Glutamatergic neuron (in vitro differentiated cells): ENCODE measurements around the gene RXRB. TPM values are rescaled to one million over a fixed set of nuclear protein-coding genes. Genes with fewer than 3 reads are reported as not detected.

ENCODE experiments used
- DNase-seq: peaks from one replicate; pipeline ENCODE4 v3.0.0; 2022
- H3K27ac Mint-ChIP-seq: one replicate; pipeline ENCODE4 v1.8.0; 2020; ENCODE audit warnings: mild to moderate bottlenecking, mixed read lengths, inconsistent platforms; ENCODE audit not compliant: unreplicated experiment
- H3K27me3 Mint-ChIP-seq: one replicate; pipeline ENCODE4 v1.8.0; 2020; ENCODE audit warnings: mild to moderate bottlenecking, moderate library complexity, mixed read lengths, inconsistent platforms; ENCODE audit not compliant: unreplicated experiment
- H3K36me3 Mint-ChIP-seq: one replicate; pipeline ENCODE4 v1.8.0; 2020; ENCODE audit warnings: mild to moderate bottlenecking, mixed read lengths, inconsistent platforms; ENCODE audit not compliant: unreplicated experiment
- H3K4me1 Mint-ChIP-seq: one replicate; pipeline ENCODE4 v1.8.0; 2020; ENCODE audit warnings: mild to moderate bottlenecking, low read depth, mixed read lengths, inconsistent platforms; ENCODE audit not compliant: unreplicated experiment
- H3K4me3 Mint-ChIP-seq: one replicate; pipeline ENCODE4 v1.8.0; 2020; ENCODE audit warnings: mild to moderate bottlenecking, mixed read lengths, inconsistent platforms; ENCODE audit not compliant: unreplicated experiment
- H3K9me3 Mint-ChIP-seq: one replicate; pipeline ENCODE4 v1.8.0; 2020; ENCODE audit warnings: mild to moderate bottlenecking, moderate library complexity, mixed read lengths, inconsistent platforms; ENCODE audit not compliant: unreplicated experiment
- CTCF ChIP-seq: fragments of 200-600 bp; sonication (generic); IDR thresholded peaks from one replicate; pipeline ENCODE4 v1.5.0; 2021; ENCODE audit not compliant: partially characterized antibody, unreplicated experiment
- total RNA-seq: library from RNA; stranded (reverse); fragmentation: NEBNext Ultra II Directional; extraction: Animal tissue kit (Norgen Biotek cat#: 25700); gene quantifications from one replicate; pipeline ENCODE4 v1.2.1, GENCODE V29; 2021; ENCODE audit not compliant: unreplicated experiment

RXRB gene
- total RNA-seq, 1 donor from 2014 or later: 45.3 TPM

- no peak for DNase-seq
- peaks cover 6% of the 10 kb centered on the region for H3K27me3 Mint-ChIP-seq
- H3K4me1 Mint-ChIP-seq: no peaks in the 10 kb centered on the region
- H3K4me3 Mint-ChIP-seq: no peak overlapping the region
- no peak overlapping the region for H3K27ac Mint-ChIP-seq
- H3K36me3 Mint-ChIP-seq: no peaks in the 10 kb centered on the region
- TF ChIP-seq CTCF: no peak
- H3K9me3 Mint-ChIP-seq: peaks cover 2% of the 10 kb centered on the region
Observed at GRCh38 chr6:33170176-33171015, 30.1 kb downstream of the RXRB start.

- H3K27ac Mint-ChIP-seq: no peak overlapping the region
- no peaks in the 10 kb centered on the region for H3K9me3 Mint-ChIP-seq
- DNase-seq: no peak
- no peaks in the 10 kb centered on the region for H3K4me1 Mint-ChIP-seq
- peaks cover 6% of the 10 kb centered on the region for H3K27me3 Mint-ChIP-seq
- H3K36me3 Mint-ChIP-seq: no peaks in the 10 kb centered on the region
- no peak overlapping the region for H3K4me3 Mint-ChIP-seq
- TF ChIP-seq CTCF: no peak
Observed at GRCh38 chr6:33169291-33170175, 30.9 kb downstream of the RXRB start.

DNA sequence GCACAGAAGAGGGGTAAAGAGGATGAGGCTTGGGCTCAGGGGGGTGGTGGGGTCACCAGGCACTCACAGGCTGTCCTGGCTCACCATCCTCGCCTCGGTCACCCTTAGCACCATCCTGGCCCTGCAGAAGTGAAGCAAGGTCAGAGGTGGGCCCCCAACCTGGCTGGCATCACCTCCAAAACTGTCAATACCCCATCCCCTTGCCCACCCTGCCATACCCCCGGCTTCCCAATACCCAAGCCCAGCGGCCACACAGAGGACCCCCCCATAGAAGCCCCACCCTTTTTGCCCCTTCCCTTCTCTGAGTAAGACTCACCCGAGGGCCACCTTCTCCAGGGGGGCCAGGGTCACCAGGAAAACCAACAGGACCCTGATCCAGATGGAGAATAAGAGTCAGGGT lies 31.8 kb downstream of the RXRB start:
- no peak overlapping the region for H3K27ac Mint-ChIP-seq
- H3K36me3 Mint-ChIP-seq: no peaks in the 10 kb centered on the region
- no peak for DNase-seq
- no peak overlapping the region for H3K4me3 Mint-ChIP-seq
- no peaks in the 10 kb centered on the region for H3K4me1 Mint-ChIP-seq
- no peaks in the 10 kb centered on the region for H3K9me3 Mint-ChIP-seq
- no peak for TF ChIP-seq CTCF
- H3K27me3 Mint-ChIP-seq: peaks cover 10% of the 10 kb centered on the region

DNA sequence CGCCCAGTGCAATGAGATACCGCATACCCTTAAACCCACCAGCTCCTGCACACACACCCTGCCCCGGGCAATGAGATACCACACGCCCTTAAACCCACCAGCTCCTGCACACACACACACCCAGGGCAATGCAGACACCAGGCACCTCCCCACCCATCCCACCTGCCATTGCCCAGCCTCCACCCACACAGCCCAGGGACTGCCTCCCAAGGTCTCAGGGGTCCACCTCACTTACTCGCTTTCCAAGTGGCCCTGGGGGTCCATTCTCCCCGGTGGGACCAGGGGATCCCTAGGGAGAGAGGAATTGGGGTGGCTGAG lies 32.2 kb downstream of the RXRB start:
- H3K27ac Mint-ChIP-seq: no peak overlapping the region
- peaks cover 10% of the 10 kb centered on the region for H3K27me3 Mint-ChIP-seq

More for the DNA sequence above, 32.2 kb downstream of the RXRB start:
- Mint-ChIP-seq H3K4me3 (no peak overlapping the region), H3K9me3 (no peaks in the 10 kb centered on the region), H3K4me1 (no peaks in the 10 kb centered on the region), H3K36me3 (no peaks in the 10 kb centered on the region)
- no peak for DNase-seq
- TF ChIP-seq CTCF: no peak
